GM12878 (cell line): ENCODE results near the gene ADCY6.

Source experiments
- CBX5 ChIP-seq: sonication (generic); IDR thresholded peaks from 2 replicates; pipeline ENCODE4 v1.6.1; 2016; ENCODE audit warnings: low read depth, moderate library complexity, mild to moderate bottlenecking, inconsistent platforms
- CREB1 ChIP-seq: IDR thresholded peaks from 2 replicates; pipeline ENCODE4 v1.6.1; 2012; ENCODE audit warnings: low read depth, mild to moderate bottlenecking, inconsistent platforms
- ELK1 ChIP-seq: IDR thresholded peaks from 2 replicates; pipeline ENCODE4 v1.6.1; 2012; ENCODE audit warnings: low read depth, low read length, improper control_type of control experiment
- MEF2A ChIP-seq: IDR thresholded peaks from 2 replicates; pipeline ENCODE4 v1.6.1; 2011; ENCODE audit warnings: low read depth, mild to moderate bottlenecking, low read length, moderate library complexity; ENCODE audit not compliant: insufficient read depth
- POLR2A ChIP-seq: IDR thresholded peaks from 2 replicates; pipeline ENCODE4 v1.6.1; 2011; ENCODE audit warnings: low read depth, mild to moderate bottlenecking, low read length
- RAD21 ChIP-seq: IDR thresholded peaks from 2 replicates; pipeline ENCODE4 v1.6.1; 2011; ENCODE audit warnings: mild to moderate bottlenecking, low read depth, low read length, moderate library complexity; ENCODE audit not compliant: insufficient read depth
- TF ChIP-seq, protein P1 (sequence below), 3 experiments: IDR thresholded peaks in 2 of 3; conservative IDR thresholded peaks in 1 of 3; 2 replicates each; pipeline ENCODE4 v1.5.1; 2011; ENCODE audit warnings: low read depth in 3 of 3, low read length in 3 of 3, mild to moderate bottlenecking in 3 of 3, control low read depth in 2 of 3, moderate library complexity in 2 of 3, inconsistent platforms in 1 of 3, mixed read lengths in 1 of 3; ENCODE audit not compliant: control insufficient read depth in 2 of 3, insufficient read depth in 1 of 3; ENCODE audit errors: extremely low read depth in 1 of 3

GRCh38 chr12:48764521-48764920 lies 24.4 kb downstream of the ADCY6 start:
- TF ChIP-seq CBX5 (no peak), POLR2A (no peak), CREB1 (no peak), RAD21 (no peak), MEF2A (no peak), ELK1 (no peak)
- TF ChIP-seq, protein P1, sequence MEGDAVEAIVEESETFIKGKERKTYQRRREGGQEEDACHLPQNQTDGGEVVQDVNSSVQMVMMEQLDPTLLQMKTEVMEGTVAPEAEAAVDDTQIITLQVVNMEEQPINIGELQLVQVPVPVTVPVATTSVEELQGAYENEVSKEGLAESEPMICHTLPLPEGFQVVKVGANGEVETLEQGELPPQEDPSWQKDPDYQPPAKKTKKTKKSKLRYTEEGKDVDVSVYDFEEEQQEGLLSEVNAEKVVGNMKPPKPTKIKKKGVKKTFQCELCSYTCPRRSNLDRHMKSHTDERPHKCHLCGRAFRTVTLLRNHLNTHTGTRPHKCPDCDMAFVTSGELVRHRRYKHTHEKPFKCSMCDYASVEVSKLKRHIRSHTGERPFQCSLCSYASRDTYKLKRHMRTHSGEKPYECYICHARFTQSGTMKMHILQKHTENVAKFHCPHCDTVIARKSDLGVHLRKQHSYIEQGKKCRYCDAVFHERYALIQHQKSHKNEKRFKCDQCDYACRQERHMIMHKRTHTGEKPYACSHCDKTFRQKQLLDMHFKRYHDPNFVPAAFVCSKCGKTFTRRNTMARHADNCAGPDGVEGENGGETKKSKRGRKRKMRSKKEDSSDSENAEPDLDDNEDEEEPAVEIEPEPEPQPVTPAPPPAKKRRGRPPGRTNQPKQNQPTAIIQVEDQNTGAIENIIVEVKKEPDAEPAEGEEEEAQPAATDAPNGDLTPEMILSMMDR (IDR thresholded peaks at IDR 0.05 in 2 of 3, conservative IDR thresholded peaks at IDR 0.05 in 1 of 3; ENCODE audit: control insufficient read depth in 2 of 3, extremely low read depth in 1 of 3, insufficient read depth in 1 of 3, low read depth in 3 of 3, low read length in 3 of 3), result no peak
